Lower leg skin (tissue), 3 donors: Measurements from ENCODE around the gene NT5DC1.

Experiments
- CTCF ChIP-seq, 3 donors: fragments of 450-650 bp; IDR thresholded peaks; one replicate each; pipeline ENCODE4 v1.5.1; 2016; ENCODE audit warnings: antibody characterized with exemption in 3 of 3, mild to moderate bottlenecking in 3 of 3, moderate library complexity in 2 of 3
- POLR2A ChIP-seq, 2 donors: fragments of 450-650 bp; IDR thresholded peaks; one replicate each; pipeline ENCODE4 v1.6.1; 2016 to 2017; ENCODE audit warnings: antibody characterized with exemption in 2 of 2, mild to moderate bottlenecking in 1 of 2, moderate library complexity in 1 of 2

- TF ChIP-seq CTCF (IDR thresholded peaks at IDR 0.05) (no peak), POLR2A (IDR thresholded peaks at IDR 0.05) (no peak)
Measured at GRCh38 chr6:116218172-116218633, 117.5 kb downstream of the NT5DC1 start.
